Gastroesophageal sphincter (tissue), 4 donors: ENCODE data around the gene UBR1. TPM values are rescaled to one million over a fixed set of nuclear protein-coding genes. Genes with fewer than 3 reads are reported as not detected.

ENCODE experiments used
- ATAC-seq: fragments of 150-250 bp; one replicate; pipeline ENCODE4 v1.9.1; 2016; ENCODE audit warnings: mild to moderate bottlenecking, moderate library complexity
- H3K27ac ChIP-seq, 4 donors: fragments of 200-600 bp; sonication (generic) in 3 of 4; 1 replicate in 3 of 4; 2 replicates in 1 of 4; pipeline ENCODE4 v1.5.1; 2016 to 2019
- H3K27me3 ChIP-seq: fragments of 200-600 bp; sonication (generic); one replicate; pipeline ENCODE4 v1.5.1; 2019
- H3K36me3 ChIP-seq, 2 donors: fragments of 200-600 bp; sonication (generic); one replicate each; pipeline ENCODE4 v1.5.1; 2019; ENCODE audit warnings: control low read depth in 1 of 2
- H3K4me1 ChIP-seq, 3 donors: fragments of 200-600 bp; sonication (generic); 1 replicate in 2 of 3; 2 replicates in 1 of 3; pipeline ENCODE4 v1.5.1; 2016 to 2019; ENCODE audit warnings: control low read depth in 2 of 3
- H3K4me3 ChIP-seq, 2 donors: fragments of 200-600 bp; sonication (generic); one replicate each; pipeline ENCODE4 v1.5.1; 2019; ENCODE audit warnings: mild to moderate bottlenecking in 1 of 2, moderate library complexity in 1 of 2
- H3K9me3 ChIP-seq, 3 donors: fragments of 200-600 bp; sonication (generic); one replicate each; pipeline ENCODE4 v1.5.1; 2017 to 2019; ENCODE audit warnings: control low read depth in 2 of 3
- CTCF ChIP-seq, 4 experiments: fragments of 200-600 bp in 2 of 4; fragments of 450-650 bp in 2 of 4; sonication (generic) in 1 of 4; IDR thresholded peaks; one replicate each; pipeline ENCODE4 v1.5.1; 2017 to 2019; ENCODE audit warnings: antibody characterized with exemption in 4 of 4, mild to moderate bottlenecking in 2 of 4, moderate library complexity in 2 of 4
- EP300 ChIP-seq: sonication (generic); formaldehyde crosslinking; IDR thresholded peaks from one replicate; pipeline ENCODE4 v1.6.1; 2017; ENCODE audit warnings: antibody characterized with exemption, mild to moderate bottlenecking
- POLR2A ChIP-seq, 2 donors: fragments of 450-650 bp; IDR thresholded peaks; one replicate each; pipeline ENCODE4 v1.6.1; 2017; ENCODE audit warnings: antibody characterized with exemption in 2 of 2, mild to moderate bottlenecking in 2 of 2, moderate library complexity in 1 of 2
- POLR2AphosphoS5 ChIP-seq: sonication (generic); formaldehyde crosslinking; IDR thresholded peaks from one replicate; pipeline ENCODE4 v1.6.1; 2017; ENCODE audit warnings: antibody characterized with exemption
- WGBS, 2 donors: methylation state at CpG; one replicate each; pipeline ENCODE4 v1.1.5; 2018; ENCODE audit warnings: low coverage in 1 of 2; 5-methylcytosine and 5-hydroxymethylcytosine counted together
- total RNA-seq, 4 donors: library from RNA; depleted of rRNA; stranded (reverse); fragments of >200 nt; gene quantifications; one replicate each; pipeline ENCODE4 v1.1.0, GENCODE V29; 2016

UBR1 gene
- total RNA-seq, 4 donors from 2014 or later, result 24.0 to 46.1 (median 31.5) TPM

- no peaks in the 10 kb centered on the region for H3K36me3 ChIP-seq
- H3K4me1 ChIP-seq, result peaks cover 0 to 40% (median 0%) of the 10 kb centered on the region in 3 donors
- 0% methylated on average over 6 to 17 of the region's 19 CpGs for WGBS, 2 donors
Measured at GRCh38 chr15:42921342-42921731, 184.5 kb downstream of the UBR1 start.

GRCh38 chr15:42920519-42921341, 185.1 kb downstream of the UBR1 start, which contains the start of gene TTBK2:
TTBK2 (minus strand) TSS chr15:42920778; CDS start chr15:42878617, 42,161 bp downstream.
- peak; percentile 98 for ATAC-seq
- WGBS, 2 donors, result 0 to 6% methylated on average over 3 to 15 of the region's 72 CpGs
- TF ChIP-seq EP300 (no peak), POLR2AphosphoS5 (peak; percentile 88), CTCF (IDR thresholded peaks at IDR 0.05) (peak in 3 of 4 experiments; percentile 30 to 37 (median 34)), POLR2A (IDR thresholded peaks at IDR 0.05) (peak; percentile 82 to 89)

More at GRCh38 chr15:42921342-42921731, 184.5 kb downstream of the UBR1 start:
- peak; percentile 15 for ATAC-seq
- peak overlapping the region; percentile 92 to 98 for H3K4me3 ChIP-seq
- no peaks in the 10 kb centered on the region for H3K9me3 ChIP-seq
- TF ChIP-seq EP300, result no peak
- no peak for TF ChIP-seq POLR2AphosphoS5
- TF ChIP-seq POLR2A (IDR thresholded peaks at IDR 0.05), result no peak
- TF ChIP-seq CTCF (IDR thresholded peaks at IDR 0.05), result no peak
- no peaks in the 10 kb centered on the region for H3K27me3 ChIP-seq
- peak overlapping the region; percentile 68 to 97 (median 90) for H3K27ac ChIP-seq

GRCh38 chr15:42919799-42920518, 185.9 kb downstream of the UBR1 start:
- peak overlapping the region; percentile 92 to 98 for H3K4me3 ChIP-seq
- H3K4me1 ChIP-seq, result peaks cover 0 to 40% (median 0%) of the 10 kb centered on the region in 3 donors
- H3K27me3 ChIP-seq, result no peaks in the 10 kb centered on the region
- no peaks in the 10 kb centered on the region for H3K9me3 ChIP-seq
- no peaks in the 10 kb centered on the region for H3K36me3 ChIP-seq
- TF ChIP-seq CTCF (IDR thresholded peaks at IDR 0.05) (no peak), POLR2A (IDR thresholded peaks at IDR 0.05) (no peak), POLR2AphosphoS5 (peak; percentile 25)
- peak; percentile 9 for ATAC-seq
- 0% methylated on average over 6 of the region's 40 CpGs for WGBS, 2 donors
- H3K27ac ChIP-seq, result peak overlapping the region; percentile 83 to 97 (median 90)

More at GRCh38 chr15:42920519-42921341, 185.1 kb downstream of the UBR1 start, which contains the start of gene TTBK2:
- Histone ChIP-seq H3K4me3 (peak within 1 kb of the TSS; percentile 92 to 98), H3K27ac (peak within 1 kb of the TSS; percentile 83 to 97 (median 90)), H3K27me3 (no peaks in the 10 kb centered on the region), H3K4me1 (peaks cover 0 to 40% (median 0%) of the 10 kb centered on the region in 3 donors), H3K36me3 (no peaks in the 10 kb centered on the region), H3K9me3 (no peaks in the 10 kb centered on the region)

GRCh38 chr15:42919308-42919707, 186.5 kb downstream of the UBR1 start:
- H3K9me3 ChIP-seq, result no peaks in the 10 kb centered on the region
- no peaks in the 10 kb centered on the region for H3K36me3 ChIP-seq
- WGBS, 2 donors, result 40 to 50% methylated on average over 2 of the region's 2 CpGs
- ATAC-seq, result no peak
- peaks cover 0 to 40% (median 0%) of the 10 kb centered on the region in 3 donors for H3K4me1 ChIP-seq
- peak overlapping the region; percentile 83 to 97 (median 90) for H3K27ac ChIP-seq
- peak overlapping the region; percentile 92 to 98 for H3K4me3 ChIP-seq
- no peak for TF ChIP-seq POLR2AphosphoS5
- no peak for TF ChIP-seq POLR2A (IDR thresholded peaks at IDR 0.05)
- TF ChIP-seq CTCF (IDR thresholded peaks at IDR 0.05), result no peak
- no peak for TF ChIP-seq EP300
- H3K27me3 ChIP-seq, result no peaks in the 10 kb centered on the region
